HG03097 (cell line): ENCODE results near the gene CFL2.
A peak's percentile ranks its signal among the peaks of the same experiment; 100 is the strongest.
"Not testable (repeated sequence)": the region's sequence is repeated elsewhere in the genome, so short reads cannot be mapped to it uniquely, and the experiment has no call there.

Source experiments
- ATAC-seq: cut with Tn5 transposase; IDR thresholded peaks from one replicate; pipeline ENCODE4 v1.9.1; 2021; ENCODE audit not compliant: unreplicated experiment, low FRiP score

Gene CFL2

GRCh38 chr14:34714320-34715126 lies at the start of gene CFL2:
Gene CFL2 (minus strand): TSS chr14:34714593. CDS start chr14:34714540, 53 bp downstream.
- peak; percentile 85 for ATAC-seq

GRCh38 chr14:34755215-34755614 lies 40.8 kb upstream of the CFL2 start:
- ATAC-seq: no peak

GRCh38 chr14:34754687-34755086 lies 40.3 kb upstream of the CFL2 start:
- no peak for ATAC-seq

- no peak for ATAC-seq
These were observed 36.3 kb upstream of the CFL2 start for GRCh38 chr14:34750670-34751069.

- no peak for ATAC-seq
These were observed 35.8 kb upstream of the CFL2 start for GRCh38 chr14:34750233-34750632.

- no peak for ATAC-seq
These were observed 35.0 kb upstream of the CFL2 start for GRCh38 chr14:34749408-34749807.

GRCh38 chr14:34742270-34743115 lies 28.1 kb upstream of the CFL2 start:
- ATAC-seq: no peak

GRCh38 chr14:34741840-34742239 lies 27.4 kb upstream of the CFL2 start:
- ATAC-seq: no peak

GRCh38 chr14:34740139-34740538 lies 25.7 kb upstream of the CFL2 start:
- ATAC-seq: not testable (repeated sequence)

GRCh38 chr14:34737079-34737478 lies 22.7 kb upstream of the CFL2 start:
- ATAC-seq: not testable (repeated sequence)

- ATAC-seq: no peak
These were observed 18.9 kb upstream of the CFL2 start for GRCh38 chr14:34733245-34733644.

- ATAC-seq: no peak
These were observed 18.4 kb upstream of the CFL2 start for GRCh38 chr14:34732802-34733201.

- ATAC-seq: no peak
These were observed 9.5 kb upstream of the CFL2 start for GRCh38 chr14:34723867-34724266.

- ATAC-seq: no peak
These were observed 8.5 kb upstream of the CFL2 start for GRCh38 chr14:34722723-34723545.

GRCh38 chr14:34721129-34721528 lies 6.7 kb upstream of the CFL2 start:
- no peak for ATAC-seq

- ATAC-seq: no peak
These were observed 4.4 kb upstream of the CFL2 start for GRCh38 chr14:34718750-34719304.

- no peak for ATAC-seq
These were observed 902 bp upstream of the CFL2 start for GRCh38 chr14:34715127-34715863.

- ATAC-seq: no peak
These were observed 593 bp downstream of the CFL2 start for GRCh38 chr14:34713681-34714319.

- no peak for ATAC-seq
These were observed 1.2 kb downstream of the CFL2 start for GRCh38 chr14:34713122-34713680.
